Measurements from ENCODE around the gene SLC4A1. TPM values are rescaled to one million over a fixed set of nuclear protein-coding genes. Genes with fewer than 3 reads are reported as not detected.

The SLC4A1 gene
- total RNA-seq, result not detected in 2 replicates

DNA sequence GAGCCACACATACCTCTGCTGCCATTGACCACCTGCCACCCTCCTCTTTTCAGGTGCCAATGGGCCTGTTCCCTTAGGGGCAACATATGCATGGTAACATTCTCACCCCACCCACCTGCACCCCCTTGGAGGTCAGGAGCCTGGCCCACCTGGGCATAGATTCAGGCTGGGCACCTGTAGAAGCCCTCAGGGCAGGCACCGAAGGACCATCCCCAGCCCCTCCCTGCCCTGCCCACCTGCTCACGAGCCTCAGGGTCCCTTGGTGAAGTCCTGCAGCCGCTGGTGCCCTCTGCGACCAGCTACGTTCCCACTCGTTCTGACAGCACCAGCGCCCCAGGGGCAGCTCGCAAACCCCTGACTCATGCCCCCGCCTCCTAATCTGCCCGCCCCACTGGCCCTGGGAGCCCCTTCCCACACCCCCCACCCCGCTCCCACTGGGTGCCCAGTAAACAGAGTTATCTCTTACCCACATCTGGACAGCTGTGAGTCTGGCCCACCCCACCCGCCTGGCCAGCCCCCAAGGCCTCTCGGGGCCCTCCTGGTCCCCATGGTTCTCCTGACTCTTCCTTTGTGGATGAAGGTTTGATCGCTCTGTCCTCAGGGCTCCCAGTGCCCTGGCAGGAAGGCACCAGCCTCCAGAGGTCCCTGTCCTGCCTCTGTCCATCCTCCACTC, at the start of gene SLC4A1:
TSS of gene SLC4A1 (minus strand) at position 318 of the 673 bp plus-strand sequence. CDS start 5,269 bp downstream, outside the sequence.

DNA sequence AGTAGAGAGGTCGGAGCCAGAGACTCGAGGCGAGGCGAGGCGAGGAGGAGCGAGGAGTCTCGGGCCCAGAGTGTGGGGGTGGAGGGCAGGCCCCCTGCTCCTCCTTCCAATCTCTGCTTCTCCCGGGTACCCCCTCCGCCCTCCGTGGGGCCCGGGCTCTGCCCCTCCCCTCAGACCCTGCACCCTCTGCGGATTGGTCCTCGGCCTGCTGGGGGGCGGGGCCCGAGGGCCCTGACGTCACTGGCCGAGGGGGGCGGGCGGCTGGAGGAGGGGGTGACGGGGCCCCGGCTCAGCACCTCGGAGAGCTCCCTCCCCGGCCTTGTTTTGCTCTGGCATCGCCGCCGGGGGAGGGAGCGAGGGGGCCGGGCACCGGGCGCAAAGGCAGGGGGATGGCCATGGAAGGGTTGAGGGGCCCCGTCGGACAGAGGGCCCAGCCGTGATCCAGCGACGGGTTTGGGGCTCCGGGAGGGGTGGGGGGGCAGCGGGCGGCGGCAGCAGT, 40.4 kb upstream of the SLC4A1 start, which contains the start of gene RUNDC3A:
TSS of gene RUNDC3A (plus strand) at position 282 of the 499 bp plus-strand sequence. CDS start 232 bp downstream, outside the sequence.

DNA sequence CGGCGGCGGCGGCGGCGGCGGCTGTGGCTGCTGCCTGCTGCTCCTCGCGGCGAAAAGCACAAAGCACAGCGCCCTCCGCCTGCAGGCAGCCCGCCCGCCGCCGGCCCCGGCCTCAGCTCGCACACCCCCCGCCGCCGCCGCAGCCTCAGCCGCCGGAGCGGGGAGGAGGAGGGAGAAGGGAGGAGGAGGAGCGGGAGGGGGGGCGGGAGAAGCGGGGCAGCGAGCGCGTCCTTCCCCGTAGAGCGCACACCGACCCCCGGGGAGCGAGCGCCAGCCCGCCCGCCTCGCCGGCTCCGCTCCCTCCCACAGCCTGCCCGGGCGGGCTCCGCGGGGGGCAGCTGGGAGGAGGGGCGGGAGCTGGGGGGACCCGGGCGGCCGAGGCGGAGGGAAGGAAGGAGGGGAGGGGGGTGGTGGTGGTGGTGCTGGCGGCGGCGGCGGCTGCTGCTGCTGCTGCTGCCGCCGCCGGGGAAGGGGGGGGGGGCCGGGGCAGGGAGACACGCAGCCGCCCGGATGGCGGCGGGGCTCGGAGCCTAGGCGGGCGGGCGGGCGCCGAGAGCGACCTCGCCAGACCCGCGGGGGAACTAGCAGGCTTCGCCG, 48.2 kb downstream of the SLC4A1 start, which contains the start of gene UBTF:
TSS of gene UBTF (minus strand) at position 60 of the 597 bp plus-strand sequence. CDS start 1,446 bp downstream, outside the sequence.

DNA sequence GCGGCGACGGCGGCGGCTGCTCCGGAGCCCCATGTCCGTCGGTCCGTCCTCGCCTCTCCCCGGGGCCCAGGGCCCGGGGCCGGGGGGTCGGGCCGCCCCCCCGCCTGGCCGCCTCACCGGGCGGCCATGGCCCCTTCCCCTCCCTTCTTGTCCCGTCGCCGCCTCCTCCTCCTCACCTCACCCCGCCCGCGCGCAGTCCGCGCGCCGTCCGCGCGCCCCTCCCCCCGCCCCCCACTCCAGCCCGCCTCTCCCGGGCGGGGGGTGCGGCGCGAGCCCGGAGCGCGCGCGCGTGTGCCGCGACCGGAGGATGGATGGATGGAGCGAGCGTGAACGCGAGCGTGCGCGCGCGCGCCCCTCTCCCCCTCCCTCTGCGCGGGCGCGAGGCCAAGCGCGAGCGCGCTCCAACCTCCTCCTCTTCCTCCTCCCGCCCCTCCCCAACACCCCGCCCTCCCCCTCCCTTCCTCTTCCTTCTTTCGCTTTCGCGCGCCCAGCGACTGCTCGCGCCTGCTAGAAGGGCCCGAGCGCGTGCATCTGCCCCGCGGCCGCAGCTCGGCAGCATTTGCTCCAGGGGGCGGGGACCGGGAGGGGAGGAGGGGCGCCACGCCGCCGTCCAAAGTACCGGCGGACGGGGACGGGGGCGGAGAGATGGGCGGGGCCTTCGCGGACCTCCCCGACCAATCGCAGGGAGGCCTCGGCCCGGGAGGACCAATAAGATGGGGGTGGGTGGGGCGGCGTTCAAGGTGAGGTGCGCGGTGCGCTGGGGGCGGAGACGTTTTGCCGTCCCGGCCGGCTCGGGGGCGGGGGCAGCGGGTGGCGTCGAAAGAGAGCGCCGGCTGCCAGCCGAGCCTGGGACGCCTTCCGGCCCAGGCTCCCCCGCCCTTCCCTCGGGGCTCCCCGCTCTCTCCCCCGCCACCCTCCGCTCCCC, 68.1 kb downstream of the SLC4A1 start, which contains the start of gene ATXN7L3:
TSS of gene ATXN7L3 (minus strand) at position 332 of the 925 bp plus-strand sequence. CDS start 1,814 bp downstream, outside the sequence.

Small RNA genes within 50 kb of the gene (small RNA-seq; reads per million reads assigned to genes)
- not detected for gene MIR6782
- gene RF00012, result not detected
- gene RN7SL507P, result not detected
- gene RNU6-453P, result not detected

Other genes starting within 250 kb of the SLC4A1 start
- gene LSM12, start 201.5 kb downstream of the SLC4A1 start, total RNA-seq, result 83.8 and 85.9 TPM in 2 replicates
- 32.7 and 34.8 TPM in 2 replicates for gene G6PC3, start 197.4 kb downstream of the SLC4A1 start, total RNA-seq
- gene HDAC5, start 144.5 kb downstream of the SLC4A1 start, total RNA-seq, result 25.4 and 44.1 TPM in 2 replicates
- gene HROB, start 126.2 kb downstream of the SLC4A1 start, total RNA-seq, result 2.3 and 4.2 TPM in 2 replicates
- gene ASB16, start 97.4 kb downstream of the SLC4A1 start, total RNA-seq, result not detected in 2 replicates
- 28.8 and 29.4 TPM in 2 replicates for gene TMUB2, start 81.2 kb downstream of the SLC4A1 start, total RNA-seq
- gene ATXN7L3, start 68.3 kb downstream of the SLC4A1 start, total RNA-seq, result 53.0 and 55.2 TPM in 2 replicates
- gene UBTF, start 48.5 kb downstream of the SLC4A1 start, total RNA-seq, result 56.8 and 59.8 TPM in 2 replicates
- gene RUNDC3A, start 40.5 kb upstream of the SLC4A1 start, total RNA-seq, result 0.33 TPM in 1 of 2 replicates, not detected in the other
- gene SLC25A39, start 56.7 kb upstream of the SLC4A1 start, total RNA-seq, result 93.7 and 115 TPM in 2 replicates
- 303 and 500 TPM in 2 replicates for gene GRN, start 77.2 kb upstream of the SLC4A1 start, total RNA-seq
- 8.4 and 14.4 TPM in 2 replicates for gene FAM171A2, start 95.7 kb upstream of the SLC4A1 start, total RNA-seq
- 0.19 and 0.33 TPM in 2 replicates for gene ITGA2B, start 121.5 kb upstream of the SLC4A1 start, total RNA-seq
- gene GPATCH8, start 235.3 kb upstream of the SLC4A1 start, total RNA-seq, result 20.9 and 28.8 TPM in 2 replicates

All from vein endothelial cell (primary cell).